ENCODE results near the gene DVL3.
A peak's percentile ranks its signal among the peaks of the same experiment; 100 is the strongest.
"Not testable (repeated sequence)": the region's sequence is repeated elsewhere in the genome, so short reads cannot be mapped to it uniquely, and the experiment has no call there.

DVL3 gene

DNA sequence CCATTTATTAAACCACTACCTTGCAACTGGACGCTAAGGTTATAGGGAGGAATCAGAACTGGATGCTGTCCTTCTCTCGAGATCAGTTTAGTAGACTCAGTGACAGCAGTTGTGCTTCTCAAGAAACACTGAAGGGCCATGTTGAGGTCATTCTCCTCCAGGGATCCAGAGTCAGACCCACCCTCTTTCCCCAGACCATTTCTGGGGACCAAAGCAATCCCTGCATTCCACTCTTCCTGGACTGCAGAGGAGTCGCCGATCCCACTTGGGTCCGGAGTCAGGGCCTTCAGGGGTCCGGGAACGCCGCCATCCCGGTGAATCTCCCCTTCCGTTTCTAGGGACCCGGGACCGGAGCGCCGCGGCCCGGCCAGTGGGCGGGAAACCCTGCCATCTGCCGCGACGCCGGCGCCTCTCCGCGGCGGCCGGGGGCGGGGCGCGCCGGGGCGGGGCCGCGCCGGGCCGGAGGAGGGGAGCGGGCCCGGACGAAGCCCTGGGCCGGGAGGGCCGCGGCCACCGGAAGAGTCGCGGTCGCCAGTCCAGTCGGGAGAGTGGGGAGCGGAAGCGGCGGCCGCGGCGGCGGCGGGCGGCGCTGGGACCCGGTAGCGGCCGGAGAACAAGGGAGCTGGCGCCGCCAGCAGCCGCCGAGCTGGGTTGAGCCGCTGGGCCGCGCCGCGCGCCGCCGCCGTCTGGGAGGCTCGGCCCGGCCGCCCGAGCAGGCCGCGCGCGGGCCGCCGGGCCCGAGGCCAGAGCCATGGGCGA, at the start of gene DVL3:
Gene DVL3, plus strand, starts transcription at position 493 of the 759 bp plus-strand sequence. Its CDS starts 259 bp downstream, at position 752.
- H3K27me3 Mint-ChIP-seq: no peaks in the 10 kb centered on the region
- no peaks in the 10 kb centered on the region for H3K36me3 Mint-ChIP-seq
- H3K9me3 Mint-ChIP-seq (ENCODE audit: low read depth): no peaks in the 10 kb centered on the region
- H3K27ac Mint-ChIP-seq: peak within 1 kb of the TSS; percentile 58
- peak within 1 kb of the TSS; percentile 94 for H3K4me3 Mint-ChIP-seq
- H3K4me1 Mint-ChIP-seq (ENCODE audit: low read depth): peaks cover 19% of the 10 kb centered on the region

DNA sequence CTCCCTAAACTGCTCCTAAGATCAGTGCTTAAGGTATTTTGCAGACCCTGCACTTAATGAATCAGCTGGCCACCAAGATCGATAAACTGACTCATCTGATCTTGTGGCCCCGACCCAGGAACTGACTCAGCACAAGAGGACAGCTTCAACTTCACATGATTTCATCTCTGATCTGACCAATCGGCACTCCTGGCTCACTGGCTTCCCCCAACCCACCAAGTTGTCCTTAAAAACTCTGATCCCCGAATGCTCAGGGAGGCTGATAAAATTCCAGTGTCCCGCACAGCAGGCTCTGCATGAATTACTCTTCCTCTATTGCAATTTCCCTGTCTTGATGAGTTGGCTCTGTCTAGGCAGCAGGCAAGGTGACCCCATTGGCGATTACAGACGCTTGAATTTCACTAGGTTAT, 44.9 kb upstream of the DVL3 start:
- Mint-ChIP-seq H3K4me3 (no peak overlapping the region), H3K9me3 (ENCODE audit: low read depth) (no peaks in the 10 kb centered on the region), H3K36me3 (no peaks in the 10 kb centered on the region), H3K27ac (no peak overlapping the region), H3K27me3 (peaks cover 2% of the 10 kb centered on the region), H3K4me1 (ENCODE audit: low read depth) (no peaks in the 10 kb centered on the region)

DNA sequence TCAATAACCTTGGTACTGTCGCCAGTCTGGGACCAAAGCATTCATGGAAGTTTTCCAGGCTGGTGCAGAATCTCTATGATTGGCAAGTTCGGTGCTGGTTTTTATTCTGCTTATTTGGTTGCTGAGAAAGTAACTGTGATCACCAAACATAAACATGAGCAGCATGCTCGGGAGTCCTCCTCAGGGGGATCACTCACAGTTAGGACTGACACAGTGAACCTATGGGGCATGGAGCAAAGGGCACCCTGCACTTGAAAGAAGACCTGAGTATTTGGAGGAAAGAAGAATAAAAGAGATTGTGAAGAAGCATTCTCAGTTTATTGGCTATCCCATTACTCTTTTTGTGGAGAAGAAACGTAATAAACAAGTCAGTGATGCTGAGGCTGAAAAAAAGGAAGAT, 39.2 kb upstream of the DVL3 start:
- H3K36me3 Mint-ChIP-seq: peaks cover 6% of the 10 kb centered on the region
- H3K27ac Mint-ChIP-seq: no peak overlapping the region
- H3K27me3 Mint-ChIP-seq: peaks cover 3% of the 10 kb centered on the region
- no peaks in the 10 kb centered on the region for H3K4me1 Mint-ChIP-seq (ENCODE audit: low read depth)
- no peak overlapping the region for H3K4me3 Mint-ChIP-seq
- H3K9me3 Mint-ChIP-seq (ENCODE audit: low read depth): no peaks in the 10 kb centered on the region

DNA sequence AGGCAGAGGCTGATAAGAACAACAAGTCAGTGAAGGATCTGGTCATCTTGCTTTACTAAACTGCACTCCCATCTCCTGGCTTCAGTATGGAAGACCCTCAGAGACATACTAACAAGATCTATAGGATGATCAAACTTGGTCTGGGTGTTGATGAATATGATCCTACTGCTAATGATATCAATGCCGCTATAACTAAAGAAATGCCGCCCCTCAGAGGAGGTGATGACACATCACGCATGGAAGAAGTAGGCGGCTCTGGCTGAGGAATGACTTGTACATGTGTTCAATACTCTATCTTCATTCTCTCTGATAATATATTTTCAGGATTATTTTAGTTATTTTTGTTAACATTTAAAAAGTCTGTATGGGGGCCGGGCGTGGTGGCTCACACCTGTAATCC, 37.5 kb upstream of the DVL3 start:
- Mint-ChIP-seq H3K27me3 (peaks cover 3% of the 10 kb centered on the region), H3K9me3 (ENCODE audit: low read depth) (no peaks in the 10 kb centered on the region), H3K36me3 (peaks cover 6% of the 10 kb centered on the region), H3K4me3 (no peak overlapping the region), H3K4me1 (ENCODE audit: low read depth) (no peaks in the 10 kb centered on the region), H3K27ac (no peak overlapping the region)

DNA sequence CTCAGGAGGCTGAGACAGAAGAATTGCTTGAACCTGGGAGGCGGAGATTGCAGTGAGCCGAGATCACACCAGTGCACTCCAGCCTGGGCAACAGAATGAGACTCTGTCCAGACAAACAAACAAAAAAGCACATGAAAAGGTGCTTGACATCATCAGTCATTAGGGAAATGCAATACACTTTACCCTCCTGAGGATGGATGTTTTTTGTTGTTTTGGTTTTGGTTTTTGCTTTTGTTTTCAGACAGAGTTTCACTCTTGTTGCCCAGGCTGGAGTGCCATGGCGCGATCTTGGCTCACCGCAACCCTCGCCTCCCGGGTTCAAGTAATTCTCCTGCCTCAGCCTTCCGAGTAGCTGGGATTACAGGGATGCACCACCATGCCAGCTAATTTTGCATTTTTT, 34.1 kb upstream of the DVL3 start:
- H3K4me3 Mint-ChIP-seq; H3K27me3 Mint-ChIP-seq; H3K36me3 Mint-ChIP-seq; H3K4me1 Mint-ChIP-seq (ENCODE audit: low read depth); H3K9me3 Mint-ChIP-seq (ENCODE audit: low read depth); H3K27ac Mint-ChIP-seq: not testable (repeated sequence)

DNA sequence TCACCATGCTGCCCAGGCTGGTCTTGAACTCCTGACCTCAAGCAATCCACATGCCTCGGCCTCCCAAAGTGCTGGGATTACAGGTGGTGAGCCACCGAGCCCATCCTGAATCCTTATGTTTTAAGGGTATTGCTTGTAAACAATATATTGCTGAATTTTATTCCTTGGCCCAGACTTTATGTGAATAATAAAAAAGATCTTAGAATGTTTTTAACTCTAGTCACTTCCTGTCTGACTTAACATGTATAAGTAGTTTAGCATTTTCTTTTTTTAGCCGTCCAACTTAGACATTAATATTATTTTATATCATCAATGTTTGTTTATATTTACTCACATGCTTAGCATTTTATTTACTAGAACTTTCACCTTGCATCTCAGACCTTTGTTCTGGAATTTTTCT, 29.2 kb upstream of the DVL3 start:
- H3K9me3 Mint-ChIP-seq (ENCODE audit: low read depth): no peaks in the 10 kb centered on the region
- H3K36me3 Mint-ChIP-seq: no peaks in the 10 kb centered on the region
- H3K4me3 Mint-ChIP-seq: no peak overlapping the region
- H3K27me3 Mint-ChIP-seq: no peaks in the 10 kb centered on the region
- no peak overlapping the region for H3K27ac Mint-ChIP-seq
- no peaks in the 10 kb centered on the region for H3K4me1 Mint-ChIP-seq (ENCODE audit: low read depth)

DNA sequence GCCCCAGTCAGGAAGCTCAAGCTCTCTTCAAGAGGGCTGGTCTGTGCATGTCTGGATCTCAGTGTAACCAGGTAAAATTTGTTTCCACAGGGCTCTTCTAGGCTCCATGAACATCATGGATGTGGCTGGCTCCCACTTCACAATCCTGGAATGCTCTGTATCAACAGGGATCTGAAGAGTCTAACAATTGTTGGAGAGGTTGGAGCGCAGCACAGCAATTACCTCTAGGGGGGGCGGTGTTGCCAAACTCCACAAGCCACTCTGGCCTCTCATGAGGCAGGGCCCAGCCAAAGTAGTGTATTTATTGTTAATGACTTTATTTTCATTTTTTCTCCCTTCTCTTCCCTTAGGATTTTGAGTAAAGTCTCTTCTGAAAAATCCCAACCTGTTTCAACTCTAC, 26.2 kb upstream of the DVL3 start:
- Mint-ChIP-seq H3K36me3 (no peaks in the 10 kb centered on the region), H3K27ac (no peak overlapping the region)

DNA sequence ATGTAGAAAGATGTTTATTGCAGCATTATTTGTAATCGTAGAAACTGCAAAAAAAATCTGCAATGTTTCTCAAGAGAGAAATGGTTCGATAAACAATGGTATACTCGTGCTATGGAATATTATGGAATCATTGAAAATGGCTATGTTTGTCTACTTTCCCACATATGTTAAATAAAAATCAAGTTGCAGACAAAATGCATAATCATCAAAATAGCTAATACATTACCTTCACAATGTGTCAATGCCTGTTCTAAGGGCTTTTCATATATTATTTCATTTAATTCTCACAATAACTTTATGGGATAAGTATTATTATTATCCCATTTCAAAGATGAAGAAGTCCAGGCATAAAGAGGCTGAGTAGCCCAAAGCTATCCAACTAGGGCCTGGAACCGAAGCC, 22.2 kb upstream of the DVL3 start:
- H3K4me3 Mint-ChIP-seq: no peak overlapping the region
- H3K4me1 Mint-ChIP-seq (ENCODE audit: low read depth): peaks cover 21% of the 10 kb centered on the region
- no peaks in the 10 kb centered on the region for H3K9me3 Mint-ChIP-seq (ENCODE audit: low read depth)
- no peaks in the 10 kb centered on the region for H3K27me3 Mint-ChIP-seq
- peaks cover under 1% of the 10 kb centered on the region for H3K36me3 Mint-ChIP-seq
- H3K27ac Mint-ChIP-seq: no peak overlapping the region

More for the DNA sequence above, 26.2 kb upstream of the DVL3 start:
- H3K27me3 Mint-ChIP-seq: no peaks in the 10 kb centered on the region
- peaks cover 3% of the 10 kb centered on the region for H3K4me1 Mint-ChIP-seq (ENCODE audit: low read depth)
- H3K4me3 Mint-ChIP-seq: no peak overlapping the region
- no peaks in the 10 kb centered on the region for H3K9me3 Mint-ChIP-seq (ENCODE audit: low read depth)

DNA sequence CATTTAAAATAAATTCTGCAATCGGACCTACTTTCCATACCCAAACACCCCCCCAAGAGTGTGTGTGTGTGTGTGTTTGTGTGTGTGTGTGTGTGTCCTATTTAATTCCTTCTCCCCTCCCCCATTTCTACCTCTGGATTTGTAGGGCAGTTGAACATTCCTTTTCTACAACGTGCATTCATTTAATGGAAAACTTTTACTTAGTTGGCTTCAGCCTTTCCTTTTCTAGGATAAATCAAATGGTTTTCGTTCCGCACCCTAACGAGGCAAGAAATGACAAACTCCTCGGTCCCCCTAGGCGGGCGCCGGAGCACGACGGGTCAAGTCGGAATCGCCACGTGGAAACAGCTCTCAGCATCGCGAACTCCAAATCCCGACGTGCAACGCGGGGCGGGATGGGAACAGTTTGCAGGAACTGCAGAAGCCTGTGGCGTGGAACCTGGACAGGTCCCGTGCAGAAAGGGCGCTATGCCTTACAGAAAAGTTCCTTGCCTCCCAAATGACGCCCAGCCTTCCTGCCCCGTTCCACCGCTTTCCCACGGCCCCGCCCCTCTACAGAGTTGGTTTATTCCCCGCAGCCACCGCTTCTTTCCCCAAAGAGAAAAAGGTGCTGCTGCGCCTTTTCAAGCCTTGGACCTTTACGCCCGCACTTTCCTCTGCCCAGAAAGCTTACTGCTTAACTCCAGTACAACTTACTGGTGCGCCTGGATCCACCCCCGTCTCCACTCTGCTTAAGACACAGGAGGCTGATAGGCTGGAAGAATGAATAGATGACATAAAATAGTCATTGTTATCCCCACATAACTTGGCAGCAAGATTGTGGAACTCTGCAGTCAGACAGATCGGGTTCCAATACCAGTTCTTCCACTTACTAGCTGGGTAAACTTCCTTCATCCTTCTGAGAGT, 21.1 kb upstream of the DVL3 start:
- Mint-ChIP-seq H3K27ac (peak overlapping the region; percentile 95), H3K4me3 (peak overlapping the region; percentile 96), H3K9me3 (ENCODE audit: low read depth) (no peaks in the 10 kb centered on the region), H3K36me3 (peaks cover 2% of the 10 kb centered on the region), H3K27me3 (no peaks in the 10 kb centered on the region), H3K4me1 (ENCODE audit: low read depth) (peaks cover 22% of the 10 kb centered on the region)

DNA sequence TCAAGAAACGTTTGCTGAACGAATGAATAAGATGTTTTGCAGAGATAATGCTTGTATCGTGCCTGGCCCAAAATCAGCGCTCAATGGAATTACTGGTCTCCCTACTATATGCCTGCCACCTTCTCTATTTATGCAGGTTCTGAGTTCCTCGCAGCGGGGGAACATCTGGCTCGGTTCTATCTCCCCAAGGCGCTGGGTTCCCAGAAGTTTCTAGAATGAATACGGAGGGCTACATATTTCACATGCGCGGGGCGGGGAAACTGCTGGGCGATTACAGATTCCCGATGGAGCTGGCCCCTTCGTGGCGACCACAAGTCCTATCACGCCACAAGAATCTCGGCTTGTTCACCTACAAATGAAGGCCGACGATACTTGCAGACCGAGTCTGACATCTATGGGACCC, 20.4 kb upstream of the DVL3 start:
- Mint-ChIP-seq H3K4me1 (ENCODE audit: low read depth) (peaks cover 22% of the 10 kb centered on the region), H3K4me3 (peak overlapping the region; percentile 96), H3K27ac (peak overlapping the region; percentile 95), H3K9me3 (ENCODE audit: low read depth) (no peaks in the 10 kb centered on the region), H3K27me3 (no peaks in the 10 kb centered on the region), H3K36me3 (peaks cover 2% of the 10 kb centered on the region)

DNA sequence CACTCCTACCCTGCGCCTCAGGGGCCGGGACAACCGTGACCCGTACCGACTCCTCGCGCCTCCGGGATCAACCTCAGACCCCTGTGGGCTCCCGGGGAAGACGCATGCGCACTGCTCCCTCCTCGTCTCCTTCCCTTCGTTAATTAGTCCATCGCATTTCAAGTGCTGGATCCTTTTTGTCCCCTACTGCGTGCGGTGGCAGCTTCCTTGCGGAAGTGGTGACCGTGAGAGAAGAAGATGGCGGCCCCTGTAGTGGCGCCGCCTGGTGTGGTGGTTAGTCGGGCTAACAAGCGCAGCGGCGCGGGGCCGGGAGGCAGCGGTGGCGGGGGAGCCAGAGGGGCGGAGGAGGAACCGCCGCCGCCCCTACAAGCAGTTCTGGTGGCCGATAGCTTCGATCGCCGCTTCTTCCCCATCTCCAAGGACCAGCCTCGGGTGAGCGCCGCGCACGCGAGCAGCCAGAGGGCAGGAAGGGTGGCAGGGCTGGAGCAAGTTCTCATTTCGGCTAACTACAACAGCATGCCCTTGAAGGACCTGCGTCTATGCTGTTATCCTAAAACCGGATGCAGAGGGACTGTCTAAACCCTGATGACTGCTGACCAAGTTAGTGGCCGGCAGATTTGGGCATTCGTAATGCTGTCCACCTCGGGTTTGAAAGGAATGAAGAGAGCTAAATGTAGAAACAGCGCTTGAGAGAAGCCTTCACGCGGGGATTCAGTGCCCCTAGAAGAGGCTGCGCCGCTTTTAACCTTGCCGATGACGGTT, 19.8 kb upstream of the DVL3 start, which contains the start of gene EIF2B5:
Gene EIF2B5, plus strand, starts transcription at position 210 of the 762 bp plus-strand sequence. Its CDS starts 28 bp downstream, at position 238.
- Mint-ChIP-seq H3K36me3 (peaks cover 2% of the 10 kb centered on the region), H3K27ac (peak within 1 kb of the TSS; percentile 95), H3K9me3 (ENCODE audit: low read depth) (no peaks in the 10 kb centered on the region), H3K4me3 (peak within 1 kb of the TSS; percentile 96), H3K27me3 (no peaks in the 10 kb centered on the region), H3K4me1 (ENCODE audit: low read depth) (peaks cover 22% of the 10 kb centered on the region)

DNA sequence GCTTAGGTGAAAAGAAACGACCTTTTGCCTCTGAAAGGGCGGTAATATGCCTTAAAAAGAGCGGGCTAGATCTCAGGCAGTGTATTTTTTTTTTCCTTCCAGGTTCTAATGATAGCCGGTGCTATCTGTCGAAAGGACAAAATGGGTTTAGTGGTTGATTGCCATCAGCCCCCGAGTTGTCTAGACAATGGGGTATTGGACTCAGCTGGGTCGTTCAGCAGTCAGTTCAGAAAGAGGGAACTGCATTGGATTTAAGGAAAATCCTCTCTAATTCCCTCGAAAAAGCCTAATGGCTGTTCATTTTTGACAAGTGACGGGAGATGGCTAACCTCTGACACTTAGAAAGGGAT, 19.3 kb upstream of the DVL3 start:
- H3K27me3 Mint-ChIP-seq: no peaks in the 10 kb centered on the region
- peak overlapping the region; percentile 95 for H3K27ac Mint-ChIP-seq
- H3K4me1 Mint-ChIP-seq (ENCODE audit: low read depth): peaks cover 22% of the 10 kb centered on the region
- peaks cover 2% of the 10 kb centered on the region for H3K36me3 Mint-ChIP-seq
- peak overlapping the region; percentile 96 for H3K4me3 Mint-ChIP-seq
- H3K9me3 Mint-ChIP-seq (ENCODE audit: low read depth): no peaks in the 10 kb centered on the region

DNA sequence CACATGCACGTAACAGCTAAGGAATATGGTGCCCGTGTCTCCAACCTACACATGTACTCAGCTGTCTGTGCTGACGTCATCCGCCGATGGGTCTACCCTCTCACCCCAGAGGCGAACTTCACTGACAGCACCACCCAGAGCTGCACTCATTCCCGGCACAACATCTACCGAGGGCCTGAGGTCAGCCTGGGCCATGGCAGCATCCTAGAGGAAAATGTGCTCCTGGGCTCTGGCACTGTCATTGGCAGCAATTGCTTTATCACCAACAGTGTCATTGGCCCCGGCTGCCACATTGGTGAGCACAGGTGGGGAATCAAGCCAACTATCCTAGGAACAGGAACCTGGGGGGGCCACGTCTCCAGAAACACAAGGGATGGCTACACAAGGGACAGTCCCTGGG, 14.7 kb upstream of the DVL3 start:
- H3K36me3 Mint-ChIP-seq: peaks cover 2% of the 10 kb centered on the region
- no peaks in the 10 kb centered on the region for H3K9me3 Mint-ChIP-seq (ENCODE audit: low read depth)
- no peak overlapping the region for H3K4me3 Mint-ChIP-seq
- H3K4me1 Mint-ChIP-seq (ENCODE audit: low read depth): peaks cover 19% of the 10 kb centered on the region
- H3K27me3 Mint-ChIP-seq: no peaks in the 10 kb centered on the region
- no peak overlapping the region for H3K27ac Mint-ChIP-seq

DNA sequence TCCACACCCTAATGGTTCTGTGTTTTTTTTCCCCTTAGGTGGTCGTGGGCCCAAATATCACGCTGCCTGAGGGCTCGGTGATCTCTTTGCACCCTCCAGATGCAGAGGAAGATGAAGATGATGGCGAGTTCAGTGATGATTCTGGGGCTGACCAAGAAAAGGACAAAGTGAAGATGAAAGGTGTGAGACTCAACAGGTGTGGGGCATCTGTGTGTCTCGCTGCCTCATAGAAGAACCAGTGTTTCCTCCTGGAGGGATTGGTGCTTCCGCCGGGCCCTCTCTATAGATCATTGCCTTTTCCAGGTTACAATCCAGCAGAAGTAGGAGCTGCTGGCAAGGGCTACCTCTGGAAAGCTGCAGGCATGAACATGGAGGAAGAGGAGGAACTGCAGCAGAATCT, 13.0 kb upstream of the DVL3 start:
- H3K4me1 Mint-ChIP-seq (ENCODE audit: low read depth): peaks cover 7% of the 10 kb centered on the region
- no peak overlapping the region for H3K4me3 Mint-ChIP-seq
- H3K27me3 Mint-ChIP-seq: no peaks in the 10 kb centered on the region
- H3K36me3 Mint-ChIP-seq: peaks cover 4% of the 10 kb centered on the region
- H3K27ac Mint-ChIP-seq: no peak overlapping the region
- no peaks in the 10 kb centered on the region for H3K9me3 Mint-ChIP-seq (ENCODE audit: low read depth)

DNA sequence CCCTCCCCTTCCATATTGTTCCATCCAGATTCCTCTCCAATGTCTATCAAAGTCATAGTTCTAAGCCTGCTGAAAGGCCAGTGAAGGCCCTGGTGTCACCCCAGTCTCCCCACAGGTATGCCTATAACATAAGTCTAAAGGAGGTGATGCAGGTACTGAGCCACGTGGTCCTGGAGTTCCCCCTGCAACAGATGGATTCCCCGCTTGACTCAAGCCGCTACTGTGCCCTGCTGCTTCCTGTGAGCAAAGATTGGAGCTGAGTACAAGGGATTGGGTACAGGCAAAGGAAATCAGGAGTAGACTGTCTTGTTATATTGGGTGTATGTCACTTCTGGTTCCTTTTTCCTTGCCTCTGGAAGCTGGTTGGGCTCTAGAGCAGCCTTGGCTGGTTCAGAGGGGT, 11.8 kb upstream of the DVL3 start:
- Mint-ChIP-seq H3K27ac (no peak overlapping the region), H3K4me1 (ENCODE audit: low read depth) (no peaks in the 10 kb centered on the region), H3K9me3 (ENCODE audit: low read depth) (no peaks in the 10 kb centered on the region), H3K27me3 (no peaks in the 10 kb centered on the region), H3K4me3 (no peak overlapping the region), H3K36me3 (peaks cover 2% of the 10 kb centered on the region)
